Ovary (tissue), 9 donors: ENCODE data around the gene CSNK1G1. TPM values are rescaled to one million over a fixed set of nuclear protein-coding genes. Genes with fewer than 3 reads are reported as not detected.

Experiments used
- DNase-seq, 5 donors: peaks; one replicate each; pipeline ENCODE4 v3.0.0-alpha.2; 2019 to 2020
- H3K27ac ChIP-seq, 2 donors: fragments of 200-600 bp; one replicate each; pipeline versions ENCODE4 v1.5.1 to v1.8.0; 2019 to 2022
- H3K27me3 ChIP-seq: fragments of 200-600 bp; one replicate; pipeline ENCODE4 v1.8.0; 2022
- H3K36me3 ChIP-seq: fragments of 200-600 bp; sonication (generic); one replicate; pipeline ENCODE4 v1.5.1; 2019
- H3K4me1 ChIP-seq: one replicate; pipeline ENCODE4 v1.8.1; 2013; ENCODE audit warnings: mild to moderate bottlenecking, moderate library complexity; ENCODE audit not compliant: insufficient read depth
- H3K4me3 ChIP-seq: fragments of 200-600 bp; sonication (generic); one replicate; pipeline ENCODE4 v1.5.1; 2017
- H3K9me3 ChIP-seq, 2 donors: fragments of 200-600 bp in 1 of 2; sonication (generic) in 1 of 2; one replicate each; pipeline versions ENCODE4 v1.5.1 to v1.8.1; 2013 to 2019; ENCODE audit warnings: mild to moderate bottlenecking in 1 of 2, moderate library complexity in 1 of 2
- CTCF ChIP-seq, 3 donors: fragments of 450-650 bp in 2 of 3; fragments of 200-600 bp in 1 of 3; IDR thresholded peaks; one replicate each; pipeline versions ENCODE4 v1.5.1 to v1.8.0; 2016 to 2022; ENCODE audit warnings: antibody characterized with exemption in 3 of 3, mild to moderate bottlenecking in 1 of 3
- EP300 ChIP-seq: sonication (generic); formaldehyde crosslinking; IDR thresholded peaks from one replicate; pipeline ENCODE4 v1.6.1; 2017; ENCODE audit warnings: antibody characterized with exemption
- POLR2A ChIP-seq: fragments of 450-650 bp; IDR thresholded peaks from one replicate; pipeline ENCODE4 v1.6.1; 2017; ENCODE audit warnings: antibody characterized with exemption, mild to moderate bottlenecking, moderate library complexity
- WGBS, 3 donors: extraction: QIAGEN DNeasy Blood & Tissue Kit in 1 of 3; methylation state at CpG; one replicate each; pipeline versions ENCODE4 v1.1.5 to v1.1.7; 2013 to 2017; 5-methylcytosine and 5-hydroxymethylcytosine counted together
- intact Hi-C, 4 donors: fragments of 100-400 bp; cut with DNase I; formaldehyde crosslinking; loops; one replicate each; pipeline versions ENCODE4 v1.11.0 to v1.15.1; 2022 to 2023
- polyA plus RNA-seq, 2 donors: library from polyadenylated mRNA; stranded (reverse); fragments of 200-250 nt in 1 of 2; fragments of 350-450 nt in 1 of 2; fragmentation: Illumina TruSeq in 1 of 2; extraction: RNeasy Lipid Tissue Mini Kit (QIAGEN cat#74804) in 1 of 2; gene quantifications; one replicate each; pipeline ENCODE4 v1.2.3, GENCODE V29; 2013 to 2014
- total RNA-seq, 7 donors: library from RNA; depleted of rRNA in 2 of 7; stranded (reverse); fragments of >200 nt in 2 of 7; fragmentation: NEBNext Ultra II Directional in 3 of 7; extraction: Animal tissue kit (Norgen Biotek cat#: 25700) in 3 of 7; gene quantifications; one replicate each; pipeline versions ENCODE4 v1.1.0 to v1.2.4, GENCODE V29; 2016 to 2023
- donor health status: DM: no; HTN: no; CAD: no; lungs with moderate emphysema.
- donor health status: DM: no; HTN: no; CAD: no.
- donor health status: Bipolar disorder and iron deficiency.
- donor health status: DM: yes; HTN: yes; CAD: no.
- donor health status: DM: no; HTN: no; CAD: no.
- donor health status: DM: yes; HTN: yes; CAD: no.

Gene CSNK1G1
- total and polyA plus RNA-seq, 9 donors = 2.9 to 23.9 (median 14.2) TPM

GRCh38 chr15:64216730-64217428 lies 139.1 kb downstream of the CSNK1G1 start:
- DNase-seq = peak; percentile 32 to 77 (median 51)
- Histone ChIP-seq H3K4me3 (no peak overlapping the region), H3K36me3 (no peaks in the 10 kb centered on the region), H3K27ac (no peak overlapping the region), H3K9me3 (no peaks in the 10 kb centered on the region), H3K27me3 (no peaks in the 10 kb centered on the region), H3K4me1 (peaks cover 5% of the 10 kb centered on the region)
- intact Hi-C loops = no loop called here
- WGBS, 3 donors = 6 to 20% (median 7%) methylated on average over 2 of the region's 2 CpGs
- TF ChIP-seq POLR2A (no peak), CTCF (IDR thresholded peaks at IDR 0.05) (peak in 1 of 3 donors; percentile 12)

GRCh38 chr15:64216196-64216595 lies 139.8 kb downstream of the CSNK1G1 start:
- TF ChIP-seq EP300 (no peak), CTCF (IDR thresholded peaks at IDR 0.05) (no peak)
- peaks cover 5% of the 10 kb centered on the region for H3K4me1 ChIP-seq
- 71 to 81% (median 76%) methylated on average over 3 of the region's 3 CpGs for WGBS, 3 donors
- no peak overlapping the region for H3K4me3 ChIP-seq
- no peak overlapping the region for H3K27ac ChIP-seq
- intact Hi-C loops = no loop called here
- no peaks in the 10 kb centered on the region for H3K27me3 ChIP-seq
- DNase-seq = no peak
- no peaks in the 10 kb centered on the region for H3K36me3 ChIP-seq
- no peaks in the 10 kb centered on the region for H3K9me3 ChIP-seq

- 93 to 97% (median 96%) methylated on average over 3 of the region's 3 CpGs for WGBS, 3 donors
- no peaks in the 10 kb centered on the region for H3K27me3 ChIP-seq
- intact Hi-C loops = loop anchor here in 1 of 4 donors (5.0 kb wide), 1 partner anchor 514 kb away; no protein-coding TSS in a partner anchor
- H3K27ac ChIP-seq = no peak overlapping the region
- no peak for DNase-seq
- H3K4me3 ChIP-seq = no peak overlapping the region
- no peaks in the 10 kb centered on the region for H3K9me3 ChIP-seq
- no peak for TF ChIP-seq EP300
- no peak for TF ChIP-seq POLR2A
- no peak for TF ChIP-seq CTCF (IDR thresholded peaks at IDR 0.05)
- H3K4me1 ChIP-seq = peaks cover 5% of the 10 kb centered on the region
- H3K36me3 ChIP-seq = no peaks in the 10 kb centered on the region
These were observed 142.3 kb downstream of the CSNK1G1 start for GRCh38 chr15:64213646-64214045.

- H3K4me1 ChIP-seq = peaks cover under 1% of the 10 kb centered on the region
- no peak overlapping the region for H3K27ac ChIP-seq
- TF ChIP-seq EP300 (no peak), CTCF (IDR thresholded peaks at IDR 0.05) (no peak), POLR2A (no peak)
- H3K36me3 ChIP-seq = no peaks in the 10 kb centered on the region
- H3K27me3 ChIP-seq = no peaks in the 10 kb centered on the region
- H3K4me3 ChIP-seq = no peak overlapping the region
- intact Hi-C loops = loop anchor here in 1 of 4 donors (5.0 kb wide), 1 partner anchor 516 kb away; no protein-coding TSS in a partner anchor
- no peaks in the 10 kb centered on the region for H3K9me3 ChIP-seq
- 93 to 98% (median 97%) methylated on average over 2 of the region's 2 CpGs for WGBS, 3 donors
- DNase-seq = no peak
These were observed 144.3 kb downstream of the CSNK1G1 start for GRCh38 chr15:64211696-64212095.
